ENCODE results near the gene SF3A2.

DNA sequence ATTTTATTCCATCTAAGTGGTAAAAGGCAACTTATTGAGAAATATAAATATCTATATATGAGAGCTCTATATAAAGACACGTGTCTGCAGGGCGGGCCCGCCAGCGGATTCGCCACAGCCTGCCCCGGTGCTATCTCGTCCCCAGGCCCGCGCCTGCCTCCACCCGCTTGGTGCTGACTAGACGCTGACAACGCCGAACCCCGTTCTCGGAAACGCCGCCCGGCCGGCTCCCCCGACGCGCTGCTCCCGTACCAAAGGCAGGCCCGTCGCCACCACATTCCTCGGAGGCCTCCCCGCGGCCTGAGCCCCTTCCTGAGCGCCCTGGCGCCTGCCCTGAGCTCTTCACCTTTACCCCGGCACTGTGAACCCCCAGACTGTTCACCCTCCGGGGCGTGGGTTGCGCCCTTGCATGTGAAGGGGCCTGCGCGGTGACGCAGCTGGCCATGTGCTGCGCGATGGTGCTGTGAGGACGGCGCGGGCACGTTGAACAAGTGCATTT is 6.5 kb upstream of the SF3A2 start:
- TF ChIP-seq, protein P1, sequence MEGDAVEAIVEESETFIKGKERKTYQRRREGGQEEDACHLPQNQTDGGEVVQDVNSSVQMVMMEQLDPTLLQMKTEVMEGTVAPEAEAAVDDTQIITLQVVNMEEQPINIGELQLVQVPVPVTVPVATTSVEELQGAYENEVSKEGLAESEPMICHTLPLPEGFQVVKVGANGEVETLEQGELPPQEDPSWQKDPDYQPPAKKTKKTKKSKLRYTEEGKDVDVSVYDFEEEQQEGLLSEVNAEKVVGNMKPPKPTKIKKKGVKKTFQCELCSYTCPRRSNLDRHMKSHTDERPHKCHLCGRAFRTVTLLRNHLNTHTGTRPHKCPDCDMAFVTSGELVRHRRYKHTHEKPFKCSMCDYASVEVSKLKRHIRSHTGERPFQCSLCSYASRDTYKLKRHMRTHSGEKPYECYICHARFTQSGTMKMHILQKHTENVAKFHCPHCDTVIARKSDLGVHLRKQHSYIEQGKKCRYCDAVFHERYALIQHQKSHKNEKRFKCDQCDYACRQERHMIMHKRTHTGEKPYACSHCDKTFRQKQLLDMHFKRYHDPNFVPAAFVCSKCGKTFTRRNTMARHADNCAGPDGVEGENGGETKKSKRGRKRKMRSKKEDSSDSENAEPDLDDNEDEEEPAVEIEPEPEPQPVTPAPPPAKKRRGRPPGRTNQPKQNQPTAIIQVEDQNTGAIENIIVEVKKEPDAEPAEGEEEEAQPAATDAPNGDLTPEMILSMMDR (IDR thresholded peaks at IDR 0.05; ENCODE audit: poor library complexity, severe bottlenecking) = no peak
- TF ChIP-seq, protein P2, sequence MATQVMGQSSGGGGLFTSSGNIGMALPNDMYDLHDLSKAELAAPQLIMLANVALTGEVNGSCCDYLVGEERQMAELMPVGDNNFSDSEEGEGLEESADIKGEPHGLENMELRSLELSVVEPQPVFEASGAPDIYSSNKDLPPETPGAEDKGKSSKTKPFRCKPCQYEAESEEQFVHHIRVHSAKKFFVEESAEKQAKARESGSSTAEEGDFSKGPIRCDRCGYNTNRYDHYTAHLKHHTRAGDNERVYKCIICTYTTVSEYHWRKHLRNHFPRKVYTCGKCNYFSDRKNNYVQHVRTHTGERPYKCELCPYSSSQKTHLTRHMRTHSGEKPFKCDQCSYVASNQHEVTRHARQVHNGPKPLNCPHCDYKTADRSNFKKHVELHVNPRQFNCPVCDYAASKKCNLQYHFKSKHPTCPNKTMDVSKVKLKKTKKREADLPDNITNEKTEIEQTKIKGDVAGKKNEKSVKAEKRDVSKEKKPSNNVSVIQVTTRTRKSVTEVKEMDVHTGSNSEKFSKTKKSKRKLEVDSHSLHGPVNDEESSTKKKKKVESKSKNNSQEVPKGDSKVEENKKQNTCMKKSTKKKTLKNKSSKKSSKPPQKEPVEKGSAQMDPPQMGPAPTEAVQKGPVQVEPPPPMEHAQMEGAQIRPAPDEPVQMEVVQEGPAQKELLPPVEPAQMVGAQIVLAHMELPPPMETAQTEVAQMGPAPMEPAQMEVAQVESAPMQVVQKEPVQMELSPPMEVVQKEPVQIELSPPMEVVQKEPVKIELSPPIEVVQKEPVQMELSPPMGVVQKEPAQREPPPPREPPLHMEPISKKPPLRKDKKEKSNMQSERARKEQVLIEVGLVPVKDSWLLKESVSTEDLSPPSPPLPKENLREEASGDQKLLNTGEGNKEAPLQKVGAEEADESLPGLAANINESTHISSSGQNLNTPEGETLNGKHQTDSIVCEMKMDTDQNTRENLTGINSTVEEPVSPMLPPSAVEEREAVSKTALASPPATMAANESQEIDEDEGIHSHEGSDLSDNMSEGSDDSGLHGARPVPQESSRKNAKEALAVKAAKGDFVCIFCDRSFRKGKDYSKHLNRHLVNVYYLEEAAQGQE (IDR thresholded peaks at IDR 0.05; ENCODE audit: borderline replicate concordance) = no peak
- TF ChIP-seq RAD21 (conservative IDR thresholded peaks at IDR 0.05) (no peak), TAF1 (IDR thresholded peaks at IDR 0.05; ENCODE audit: low read depth) (no peak)

All from neural cell (in vitro differentiated cells).